Urinary bladder (tissue), 4 donors: Measurements from ENCODE around the gene PLCB2. TPM values are rescaled to one million over a fixed set of nuclear protein-coding genes. Genes with fewer than 3 reads are reported as not detected.

Source experiments
- DNase-seq: peaks from one replicate; pipeline ENCODE4 v3.0.0-alpha.2; 2015; ENCODE audit errors: extremely low spot score
- H3K27ac ChIP-seq: one replicate; pipeline ENCODE4 v1.5.1; 2013; ENCODE audit warnings: low read depth, mild to moderate bottlenecking, moderate library complexity
- H3K36me3 ChIP-seq: one replicate; pipeline ENCODE4 v1.6.1; 2013; ENCODE audit warnings: mild to moderate bottlenecking, moderate library complexity; ENCODE audit not compliant: insufficient read depth
- H3K4me1 ChIP-seq: one replicate; pipeline ENCODE4 v1.6.1; 2013; ENCODE audit warnings: mild to moderate bottlenecking, moderate library complexity; ENCODE audit not compliant: insufficient read depth
- H3K4me3 ChIP-seq: one replicate; pipeline ENCODE4 v1.5.1; 2013; ENCODE audit warnings: low read depth, low read length
- WGBS: extraction: QIAGEN DNeasy Blood & Tissue Kit; methylation state at CpG from one replicate; pipeline ENCODE4 v1.1.7; 2013; 5-methylcytosine and 5-hydroxymethylcytosine counted together
- polyA plus RNA-seq: library from polyadenylated mRNA; stranded (reverse); fragments of 200-250 nt; gene quantifications from one replicate; pipeline ENCODE4 v1.2.3, GENCODE V29; 2013
- total RNA-seq: library from RNA; depleted of rRNA; stranded (reverse); fragments of >200 nt; gene quantifications from one replicate; pipeline ENCODE4 v1.2.3, GENCODE V29; 2014
- donor health status: healthy with polysubstance abuse.
- donor health status: healthy.

Gene PLCB2
- total and polyA plus RNA-seq, 2 donors: 3.9 to 9.8 TPM

DNA sequence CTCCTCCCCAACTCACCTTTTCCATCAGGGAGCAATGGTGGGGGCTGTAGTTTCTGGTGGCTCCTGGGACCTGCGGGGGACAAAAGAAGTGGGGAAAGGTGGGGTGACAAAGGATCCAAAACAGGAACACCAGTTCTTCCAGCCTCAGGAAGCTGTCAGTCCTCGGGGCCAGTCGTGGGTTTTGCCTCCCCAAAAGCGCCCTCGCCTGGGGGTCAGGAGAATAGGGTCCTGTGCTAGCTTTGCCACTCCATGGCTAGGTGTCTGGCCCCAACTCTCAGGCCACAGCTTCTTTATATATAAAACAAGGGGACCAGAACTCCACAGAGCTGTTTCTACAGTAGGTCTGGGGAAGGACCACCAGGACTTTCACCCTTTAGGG lies 29.0 kb upstream of the PLCB2 start:
- DNase-seq: no peak
- 71% methylated on average over 5 of the region's 5 CpGs for WGBS
- Histone ChIP-seq H3K36me3 (peaks cover 2% of the 10 kb centered on the region), H3K4me1 (peaks cover 6% of the 10 kb centered on the region), H3K4me3 (no peak overlapping the region), H3K27ac (no peak overlapping the region)

DNA sequence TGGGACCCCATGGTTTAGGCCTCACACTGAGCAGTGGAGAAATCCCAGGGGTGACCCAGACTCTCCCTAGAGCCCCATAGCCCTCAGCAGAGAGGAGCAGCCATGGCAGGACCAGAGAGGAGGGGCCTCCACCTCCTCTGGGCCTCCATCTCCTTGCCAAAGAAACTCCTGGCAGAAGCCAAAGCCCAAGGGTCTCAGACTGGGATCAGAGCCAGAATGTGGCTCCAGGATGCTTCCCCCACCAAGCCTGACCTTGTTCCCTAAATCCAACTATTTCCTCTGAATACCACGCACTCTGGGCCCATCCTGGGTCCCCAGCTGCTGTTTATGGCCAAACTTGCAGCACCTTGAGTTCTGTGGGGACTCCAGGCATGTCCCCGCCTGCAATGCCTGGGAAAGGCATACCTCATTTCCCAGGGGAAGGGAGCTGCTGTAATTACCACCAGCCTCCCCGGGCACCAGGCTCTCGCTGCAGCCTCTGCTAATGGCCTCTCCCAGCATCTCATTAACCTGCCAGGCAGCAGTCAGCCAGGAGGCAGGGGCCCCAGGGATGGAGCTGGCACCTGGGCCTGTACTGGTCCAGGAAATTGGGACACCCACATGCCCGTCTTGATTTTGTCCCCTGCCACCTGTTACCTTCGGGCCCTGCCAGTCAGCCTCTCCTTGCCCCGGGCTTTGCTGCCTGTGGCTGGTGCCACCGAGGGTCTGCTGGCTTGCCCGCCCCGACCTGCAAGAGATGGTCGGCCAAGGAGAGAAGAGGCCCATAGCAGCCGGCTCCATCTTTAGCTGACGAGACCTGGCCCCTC lies 28.4 kb upstream of the PLCB2 start:
- no peak overlapping the region for H3K4me3 ChIP-seq
- H3K27ac ChIP-seq: no peak overlapping the region
- H3K36me3 ChIP-seq: peaks cover 2% of the 10 kb centered on the region
- WGBS: 84% methylated on average over 13 of the region's 13 CpGs
- H3K4me1 ChIP-seq: peaks cover 5% of the 10 kb centered on the region
- no peak for DNase-seq

DNA sequence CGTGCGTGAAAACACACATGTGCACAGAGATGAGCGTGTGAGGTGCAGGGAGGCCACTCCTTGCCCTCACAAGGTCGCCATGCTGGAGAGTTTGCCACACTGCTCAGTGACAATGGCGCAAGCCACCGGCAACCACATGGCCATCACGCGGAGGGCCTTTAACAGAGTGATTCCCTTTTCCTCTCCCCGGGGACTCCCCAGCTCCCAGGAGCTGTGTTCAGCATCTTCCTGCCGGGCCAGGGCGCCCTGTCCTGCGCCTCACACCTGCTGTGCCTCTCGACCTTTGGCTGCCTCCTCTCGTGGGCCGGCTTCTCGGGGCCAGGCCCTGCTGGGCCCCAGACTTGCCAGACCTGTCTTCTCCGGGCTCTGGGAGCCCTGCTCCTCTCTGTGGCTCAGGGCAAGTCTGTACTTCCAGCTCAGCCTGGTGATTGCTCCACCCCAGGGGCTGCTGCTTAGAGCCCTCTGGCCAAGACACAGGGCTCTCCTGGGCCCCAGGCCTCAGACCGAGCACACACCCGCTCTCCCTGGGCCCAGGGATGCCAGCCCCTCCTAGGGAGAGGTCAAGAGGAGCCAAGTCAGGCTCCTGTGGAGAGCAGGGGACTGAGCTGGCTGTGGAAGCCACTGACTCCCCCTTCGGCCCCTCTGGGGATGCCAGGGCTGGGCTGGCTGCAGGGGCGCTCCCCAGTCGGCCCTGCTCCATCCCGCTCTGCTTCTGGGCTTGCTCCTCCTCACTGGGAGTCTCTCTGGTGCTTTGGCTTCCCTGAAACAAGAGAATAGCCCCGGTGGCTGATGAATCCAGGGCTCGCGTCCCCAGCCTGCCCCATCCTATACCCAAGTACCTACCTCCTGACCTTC lies 27.4 kb upstream of the PLCB2 start:
- no peak overlapping the region for H3K4me3 ChIP-seq
- WGBS: 82% methylated on average over 26 of the region's 26 CpGs
- H3K27ac ChIP-seq: no peak overlapping the region
- no peak for DNase-seq
- peaks cover 2% of the 10 kb centered on the region for H3K36me3 ChIP-seq
- peaks cover 3% of the 10 kb centered on the region for H3K4me1 ChIP-seq

DNA sequence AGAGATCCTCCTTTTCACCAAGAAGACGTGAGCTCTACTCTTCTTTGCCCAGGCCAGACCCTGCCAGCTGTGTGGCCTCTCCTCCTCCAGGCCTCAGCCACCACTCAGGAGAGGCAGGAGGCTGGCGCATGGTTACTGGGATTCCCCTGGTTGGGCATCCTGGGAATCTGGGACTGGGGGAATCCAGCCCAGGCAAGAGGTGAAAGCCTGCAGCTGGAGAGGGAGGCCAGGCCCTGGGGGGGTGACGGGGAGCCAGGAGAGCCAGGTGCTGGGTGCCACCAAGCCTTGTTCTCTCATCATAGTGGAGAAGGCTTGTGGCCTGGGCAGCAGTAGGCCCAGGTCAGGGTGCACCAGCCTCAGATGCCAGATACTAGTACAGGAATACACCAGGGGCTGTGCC lies 26.8 kb upstream of the PLCB2 start:
- Histone ChIP-seq H3K4me1 (peaks cover 3% of the 10 kb centered on the region), H3K27ac (no peak overlapping the region), H3K4me3 (no peak overlapping the region), H3K36me3 (peaks cover 2% of the 10 kb centered on the region)
- DNase-seq: no peak
- 79% methylated on average over 3 of the region's 3 CpGs for WGBS

- WGBS: 12% methylated on average over 12 of the region's 12 CpGs
- H3K4me3 ChIP-seq: no peak overlapping the region
- peaks cover 3% of the 10 kb centered on the region for H3K4me1 ChIP-seq
- no peak for DNase-seq
- peak overlapping the region; percentile 71 for H3K27ac ChIP-seq
- H3K36me3 ChIP-seq: peaks cover 2% of the 10 kb centered on the region
These were observed 26.3 kb upstream of the PLCB2 start for GRCh38 chr15:40333922-40334492.

DNA sequence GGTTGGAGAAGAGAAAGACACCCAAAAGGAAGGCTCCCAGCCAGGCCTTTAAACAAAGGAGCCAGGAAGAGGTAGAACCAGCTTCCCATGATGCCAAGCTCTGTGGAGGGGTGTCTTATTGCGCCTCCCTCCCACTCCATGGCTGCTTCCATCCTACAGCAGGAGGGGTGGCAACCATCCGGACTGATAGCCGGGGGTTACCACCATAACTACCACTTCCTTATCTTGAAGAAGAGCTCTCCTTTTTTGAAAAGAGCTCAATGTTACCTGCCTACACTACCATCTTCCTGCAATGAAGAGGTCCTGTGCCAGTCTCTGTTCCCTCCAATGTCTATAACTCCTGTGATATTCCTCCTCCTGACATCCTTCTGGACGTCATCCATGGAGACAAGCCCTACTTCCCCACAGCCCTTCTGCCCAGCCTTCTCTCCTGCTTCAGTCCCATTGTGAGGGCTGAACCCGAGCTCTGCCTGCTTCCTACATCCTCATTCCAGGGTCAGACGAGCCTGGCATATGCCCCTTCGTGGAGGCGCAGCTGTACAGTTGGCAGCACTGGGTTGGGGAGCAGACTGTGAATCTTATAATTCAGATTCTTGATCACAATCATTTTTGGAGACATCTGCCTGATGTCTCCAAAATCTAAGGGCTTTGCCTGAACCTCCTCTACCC lies 24.5 kb upstream of the PLCB2 start:
- Histone ChIP-seq H3K4me3 (no peak overlapping the region), H3K36me3 (no peaks in the 10 kb centered on the region), H3K27ac (no peak overlapping the region), H3K4me1 (no peaks in the 10 kb centered on the region)
- 84% methylated on average over 8 of the region's 8 CpGs for WGBS
- no peak for DNase-seq

DNA sequence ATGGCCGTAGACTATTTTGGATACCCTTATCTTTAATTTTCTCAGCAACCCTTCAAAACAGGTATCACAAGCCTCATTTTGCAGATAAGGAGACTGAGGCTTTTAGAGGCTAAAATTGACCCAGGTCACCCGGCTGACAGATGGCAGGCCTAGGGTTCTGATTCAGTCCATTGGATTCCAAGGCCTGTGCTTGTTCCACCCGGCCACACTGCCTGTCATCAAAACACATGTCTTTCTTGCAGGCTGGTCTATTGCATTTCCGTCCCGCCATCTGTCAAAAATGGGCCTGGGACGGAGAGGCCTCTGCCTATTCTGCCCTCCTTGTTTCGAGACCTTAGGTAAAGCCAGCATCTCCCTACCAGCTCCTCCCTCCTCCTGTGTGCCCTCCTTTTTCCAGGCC lies 23.9 kb upstream of the PLCB2 start:
- H3K27ac ChIP-seq: no peak overlapping the region
- DNase-seq: no peak
- 95% methylated on average over 7 of the region's 7 CpGs for WGBS
- no peaks in the 10 kb centered on the region for H3K4me1 ChIP-seq
- H3K36me3 ChIP-seq: no peaks in the 10 kb centered on the region
- no peak overlapping the region for H3K4me3 ChIP-seq

DNA sequence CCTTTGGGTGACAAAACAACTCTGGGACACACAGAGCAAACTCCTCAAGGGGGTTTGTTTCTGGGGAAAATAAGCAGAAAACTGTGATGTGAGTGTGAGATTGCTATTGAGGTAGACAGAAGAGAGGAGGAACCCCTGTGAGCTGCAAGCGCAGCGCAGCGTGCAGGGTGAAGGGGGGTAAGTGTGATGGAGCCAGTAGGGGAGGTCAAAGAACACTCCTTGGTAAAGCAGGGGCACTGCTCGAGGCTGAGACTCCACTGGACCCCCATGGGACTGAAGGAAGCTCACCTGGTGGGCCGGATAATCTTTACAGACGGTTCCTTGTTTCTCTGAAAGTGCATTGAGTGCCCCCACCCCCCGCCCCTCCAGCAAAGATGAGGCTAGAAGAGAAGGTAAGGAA lies 23.3 kb upstream of the PLCB2 start:
- Histone ChIP-seq H3K4me1 (peaks cover under 1% of the 10 kb centered on the region), H3K36me3 (no peaks in the 10 kb centered on the region), H3K4me3 (no peak overlapping the region), H3K27ac (no peak overlapping the region)
- no peak for DNase-seq
- 95% methylated on average over 7 of the region's 7 CpGs for WGBS

DNA sequence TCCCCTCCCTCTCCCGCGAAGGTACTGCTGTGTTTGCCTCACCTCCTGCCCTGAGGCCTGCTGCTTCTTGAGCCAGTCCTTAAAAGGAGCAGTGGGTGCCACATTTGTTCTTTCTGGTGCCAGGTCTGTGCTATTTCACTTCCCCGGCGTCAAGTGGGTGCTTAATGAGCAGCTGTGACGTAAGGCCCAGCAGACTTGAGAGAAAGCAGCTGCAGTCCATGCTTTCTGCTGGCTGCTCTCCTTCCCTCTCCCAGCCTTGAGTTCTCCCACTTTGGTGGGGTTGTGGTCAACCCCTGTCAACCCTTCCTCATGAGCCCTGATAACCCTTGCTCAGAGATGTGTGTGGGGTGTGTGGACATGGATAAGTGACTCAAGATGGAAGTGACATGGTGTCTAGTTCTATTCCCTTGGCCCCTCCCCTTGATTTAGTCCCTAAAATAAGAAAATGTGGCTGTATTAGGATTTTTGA lies 22.7 kb upstream of the PLCB2 start:
- no peaks in the 10 kb centered on the region for H3K36me3 ChIP-seq
- WGBS: 44% methylated on average over 5 of the region's 5 CpGs
- H3K27ac ChIP-seq: no peak overlapping the region
- DNase-seq: no peak
- H3K4me1 ChIP-seq: peaks cover 2% of the 10 kb centered on the region
- H3K4me3 ChIP-seq: no peak overlapping the region

GRCh38 chr15:40329804-40330203 lies 22.1 kb upstream of the PLCB2 start:
- 83% methylated on average over 7 of the region's 7 CpGs for WGBS
- no peak overlapping the region for H3K4me3 ChIP-seq
- H3K27ac ChIP-seq: no peak overlapping the region
- no peak for DNase-seq
- H3K4me1 ChIP-seq: peaks cover 2% of the 10 kb centered on the region
- H3K36me3 ChIP-seq: no peaks in the 10 kb centered on the region

DNA sequence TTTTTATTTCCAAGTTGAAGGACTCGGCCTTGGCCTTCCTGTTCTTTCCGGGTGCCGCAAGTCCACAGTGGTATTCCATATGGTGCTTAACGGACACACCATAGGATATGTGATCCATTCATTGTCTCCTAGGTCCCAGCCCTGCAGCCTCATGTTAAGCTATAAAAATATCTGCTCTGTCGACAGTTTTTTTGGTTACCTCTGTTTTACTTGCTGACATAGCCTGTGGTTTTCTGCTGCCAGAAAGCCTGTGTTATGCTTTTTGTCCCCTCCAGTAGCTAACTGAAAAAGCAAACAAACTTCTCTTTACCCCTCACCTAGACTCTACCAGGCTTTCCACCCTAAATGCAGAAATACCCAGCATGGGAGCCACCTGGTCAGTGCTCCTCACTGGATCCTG lies 21.0 kb upstream of the PLCB2 start:
- Histone ChIP-seq H3K27ac (no peak overlapping the region), H3K4me1 (peaks cover 4% of the 10 kb centered on the region), H3K4me3 (no peak overlapping the region), H3K36me3 (no peaks in the 10 kb centered on the region)
- no peak for DNase-seq
- WGBS: 69% methylated on average over 5 of the region's 5 CpGs

- H3K4me3 ChIP-seq: no peak overlapping the region
- H3K36me3 ChIP-seq: no peaks in the 10 kb centered on the region
- DNase-seq: no peak
- peaks cover 4% of the 10 kb centered on the region for H3K4me1 ChIP-seq
- no peak overlapping the region for H3K27ac ChIP-seq
- 47% methylated on average over 3 of the region's 3 CpGs for WGBS
These were observed 20.4 kb upstream of the PLCB2 start for GRCh38 chr15:40328176-40328575.

GRCh38 chr15:40327457-40327856 lies 19.7 kb upstream of the PLCB2 start:
- no peak for DNase-seq
- 50% methylated on average over 6 of the region's 6 CpGs for WGBS
- Histone ChIP-seq H3K4me3 (no peak overlapping the region), H3K4me1 (peaks cover 4% of the 10 kb centered on the region), H3K36me3 (no peaks in the 10 kb centered on the region), H3K27ac (no peak overlapping the region)
